CD4-positive, alpha-beta T cell treated with Interleukin-21 for 1 hour (primary cell): ENCODE results near the gene MAP2K6.
A peak's percentile ranks its signal among the peaks of the same experiment; 100 is the strongest.

Experiments
- DNase-seq: peaks from one replicate; pipeline ENCODE4 v3.0.0-alpha.2; 2020

MAP2K6 gene

GRCh38 chr17:69588316-69588715 lies 173.8 kb downstream of the MAP2K6 start:
- DNase-seq: no peak

DNA sequence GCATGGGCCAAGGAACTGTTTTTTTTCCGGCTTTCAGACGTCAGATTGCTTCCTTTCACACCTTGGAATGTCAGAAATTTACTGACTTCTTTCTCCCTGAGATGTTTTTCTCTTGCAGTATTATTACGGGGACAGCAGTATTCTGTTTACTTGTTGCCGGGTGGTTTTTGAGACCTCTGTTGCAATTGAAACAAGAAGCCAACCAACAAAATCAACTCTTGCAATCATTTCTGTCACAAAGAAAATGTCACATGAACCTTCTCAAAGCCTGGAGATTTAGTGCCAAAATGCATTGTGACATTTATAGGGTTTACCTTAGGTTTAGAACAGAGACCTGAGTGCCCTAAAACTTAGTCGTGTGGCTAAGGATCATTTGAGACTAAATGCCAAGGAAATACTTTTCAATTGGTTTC lies 174.3 kb downstream of the MAP2K6 start:
- DNase-seq: no peak

DNA sequence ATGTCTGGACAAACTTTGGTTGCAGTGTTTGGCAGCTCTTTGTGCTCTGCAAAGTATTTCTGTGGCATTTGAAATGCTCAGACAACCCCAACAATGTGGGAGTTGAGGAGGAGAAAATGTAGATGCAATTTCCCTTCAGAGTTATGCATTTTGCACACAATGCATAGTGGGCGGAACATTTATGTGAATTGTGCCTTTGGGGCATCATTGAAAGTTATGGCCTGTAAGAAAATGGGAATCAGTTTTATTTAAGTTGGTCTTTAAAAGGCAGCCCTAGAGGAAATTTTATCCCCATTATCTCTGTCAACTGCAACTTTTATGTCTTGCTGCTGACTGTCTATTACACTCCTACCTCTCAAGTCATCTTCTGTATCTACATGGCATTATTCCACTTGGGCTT lies 176.2 kb downstream of the MAP2K6 start:
- no peak for DNase-seq

- no peak for DNase-seq
Observed at GRCh38 chr17:69592692-69593350, 178.3 kb downstream of the MAP2K6 start.

GRCh38 chr17:69593351-69593715 lies 178.8 kb downstream of the MAP2K6 start:
- DNase-seq: no peak

GRCh38 chr17:69593716-69594115 lies 179.2 kb downstream of the MAP2K6 start:
- DNase-seq: no peak

- DNase-seq: no peak
Observed at GRCh38 chr17:69594641-69595040, 180.1 kb downstream of the MAP2K6 start.

GRCh38 chr17:69596141-69596540 lies 181.6 kb downstream of the MAP2K6 start:
- no peak for DNase-seq

GRCh38 chr17:69597898-69598692 lies 183.6 kb downstream of the MAP2K6 start:
- no peak for DNase-seq

DNA sequence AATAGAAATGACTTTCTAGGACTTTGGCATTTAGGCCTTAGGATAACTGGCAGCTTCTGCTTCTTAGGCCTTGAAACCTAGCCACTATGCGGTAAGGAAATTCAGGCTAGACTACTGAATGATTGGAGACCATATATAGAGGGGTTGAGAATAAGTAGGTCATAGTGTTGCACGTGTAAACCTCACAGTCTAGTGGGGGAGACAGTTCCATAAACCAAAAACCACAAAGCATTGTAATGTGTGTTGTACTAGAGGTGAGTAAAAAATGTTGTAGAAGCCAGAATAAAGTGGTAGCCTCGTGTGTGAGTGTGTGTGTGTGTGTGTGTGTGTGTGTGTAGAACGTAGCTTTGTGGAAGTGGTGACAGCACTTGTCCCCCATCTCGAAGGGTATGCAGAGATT lies 188.5 kb downstream of the MAP2K6 start:
- DNase-seq: peak; percentile 3
